ENCODE data around the gene TUBA1A. TPM values are rescaled to one million over a fixed set of nuclear protein-coding genes. Genes with fewer than 3 reads are reported as not detected.

TUBA1A gene
- total RNA-seq, 1 donor from 2014 or later, result 1,742 TPM

GRCh38 chr12:49154221-49154620 lies 34.7 kb downstream of the TUBA1A start:
- Mint-ChIP-seq H3K9me3 (no peaks in the 10 kb centered on the region), H3K27ac (ENCODE audit: unreplicated experiment) (no peak overlapping the region), H3K4me1 (no peaks in the 10 kb centered on the region), H3K27me3 (ENCODE audit: low read depth) (no peaks in the 10 kb centered on the region), H3K36me3 (ENCODE audit: low read depth) (no peaks in the 10 kb centered on the region), H3K4me3 (no peak overlapping the region)
- no peak for DNase-seq (ENCODE audit: low read depth, low spot score)
- TF ChIP-seq, protein P1, sequence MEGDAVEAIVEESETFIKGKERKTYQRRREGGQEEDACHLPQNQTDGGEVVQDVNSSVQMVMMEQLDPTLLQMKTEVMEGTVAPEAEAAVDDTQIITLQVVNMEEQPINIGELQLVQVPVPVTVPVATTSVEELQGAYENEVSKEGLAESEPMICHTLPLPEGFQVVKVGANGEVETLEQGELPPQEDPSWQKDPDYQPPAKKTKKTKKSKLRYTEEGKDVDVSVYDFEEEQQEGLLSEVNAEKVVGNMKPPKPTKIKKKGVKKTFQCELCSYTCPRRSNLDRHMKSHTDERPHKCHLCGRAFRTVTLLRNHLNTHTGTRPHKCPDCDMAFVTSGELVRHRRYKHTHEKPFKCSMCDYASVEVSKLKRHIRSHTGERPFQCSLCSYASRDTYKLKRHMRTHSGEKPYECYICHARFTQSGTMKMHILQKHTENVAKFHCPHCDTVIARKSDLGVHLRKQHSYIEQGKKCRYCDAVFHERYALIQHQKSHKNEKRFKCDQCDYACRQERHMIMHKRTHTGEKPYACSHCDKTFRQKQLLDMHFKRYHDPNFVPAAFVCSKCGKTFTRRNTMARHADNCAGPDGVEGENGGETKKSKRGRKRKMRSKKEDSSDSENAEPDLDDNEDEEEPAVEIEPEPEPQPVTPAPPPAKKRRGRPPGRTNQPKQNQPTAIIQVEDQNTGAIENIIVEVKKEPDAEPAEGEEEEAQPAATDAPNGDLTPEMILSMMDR (conservative IDR thresholded peaks at IDR 0.05), result no peak

GRCh38 chr12:49147384-49147783 lies 41.5 kb downstream of the TUBA1A start:
- Mint-ChIP-seq H3K27me3 (ENCODE audit: low read depth) (no peaks in the 10 kb centered on the region), H3K36me3 (ENCODE audit: low read depth) (no peaks in the 10 kb centered on the region), H3K4me1 (no peaks in the 10 kb centered on the region), H3K27ac (ENCODE audit: unreplicated experiment) (no peak overlapping the region), H3K4me3 (no peak overlapping the region), H3K9me3 (no peaks in the 10 kb centered on the region)
- TF ChIP-seq, protein P1 (conservative IDR thresholded peaks at IDR 0.05), result no peak
- DNase-seq (ENCODE audit: low read depth, low spot score), result no peak

DNA sequence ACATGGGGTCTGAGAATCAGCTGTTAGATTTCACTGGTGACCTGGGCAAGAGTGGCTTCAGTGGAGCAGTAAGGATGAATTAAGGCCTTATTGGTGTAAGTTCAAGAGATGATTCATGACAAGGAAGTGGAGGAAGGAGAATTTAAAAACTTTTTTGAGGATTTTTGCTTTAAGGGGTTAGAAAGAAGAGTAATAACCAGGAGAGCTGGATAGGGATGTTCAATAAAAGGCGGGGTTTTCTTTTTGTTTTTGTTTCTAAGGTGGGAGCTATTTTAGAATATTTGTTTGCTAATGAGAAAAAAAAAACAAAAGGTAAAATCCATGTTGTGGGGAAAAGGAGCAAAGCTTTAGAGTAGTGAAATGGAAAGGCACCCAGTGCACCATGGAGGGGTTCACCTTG lies 42.5 kb downstream of the TUBA1A start:
- Mint-ChIP-seq H3K27ac (ENCODE audit: unreplicated experiment) (no peak overlapping the region), H3K27me3 (ENCODE audit: low read depth) (no peaks in the 10 kb centered on the region), H3K9me3 (no peaks in the 10 kb centered on the region), H3K36me3 (ENCODE audit: low read depth) (no peaks in the 10 kb centered on the region), H3K4me3 (no peak overlapping the region), H3K4me1 (no peaks in the 10 kb centered on the region)
- no peak for DNase-seq (ENCODE audit: low read depth, low spot score)
- TF ChIP-seq, protein P1 (conservative IDR thresholded peaks at IDR 0.05), result no peak

DNA sequence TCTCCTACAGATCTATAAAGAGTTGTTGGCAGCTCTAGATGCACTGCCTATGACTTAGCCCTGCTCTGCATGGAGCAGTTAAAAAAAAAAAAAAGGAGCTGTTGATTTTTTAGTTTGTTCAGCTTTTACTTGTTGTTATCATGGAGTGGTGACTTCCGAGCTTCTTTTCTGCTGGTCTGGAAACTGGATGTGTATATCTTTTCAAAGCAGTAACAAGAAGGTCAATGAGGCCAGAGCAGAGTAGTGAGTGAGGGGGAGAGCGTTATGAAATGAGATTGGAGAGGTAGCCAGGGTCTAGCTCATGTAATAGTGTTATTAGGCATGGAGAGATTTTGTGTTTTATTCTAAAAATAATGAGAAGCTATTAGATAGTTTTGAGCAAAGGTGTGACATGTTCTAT lies 44.5 kb downstream of the TUBA1A start:
- H3K27me3 Mint-ChIP-seq (ENCODE audit: low read depth), result no peaks in the 10 kb centered on the region
- no peaks in the 10 kb centered on the region for H3K36me3 Mint-ChIP-seq (ENCODE audit: low read depth)
- H3K9me3 Mint-ChIP-seq, result no peaks in the 10 kb centered on the region
- DNase-seq (ENCODE audit: low read depth, low spot score), result no peak
- no peaks in the 10 kb centered on the region for H3K4me1 Mint-ChIP-seq
- no peak overlapping the region for H3K4me3 Mint-ChIP-seq
- TF ChIP-seq, protein P1 (conservative IDR thresholded peaks at IDR 0.05), result no peak
- no peak overlapping the region for H3K27ac Mint-ChIP-seq (ENCODE audit: unreplicated experiment)

DNA sequence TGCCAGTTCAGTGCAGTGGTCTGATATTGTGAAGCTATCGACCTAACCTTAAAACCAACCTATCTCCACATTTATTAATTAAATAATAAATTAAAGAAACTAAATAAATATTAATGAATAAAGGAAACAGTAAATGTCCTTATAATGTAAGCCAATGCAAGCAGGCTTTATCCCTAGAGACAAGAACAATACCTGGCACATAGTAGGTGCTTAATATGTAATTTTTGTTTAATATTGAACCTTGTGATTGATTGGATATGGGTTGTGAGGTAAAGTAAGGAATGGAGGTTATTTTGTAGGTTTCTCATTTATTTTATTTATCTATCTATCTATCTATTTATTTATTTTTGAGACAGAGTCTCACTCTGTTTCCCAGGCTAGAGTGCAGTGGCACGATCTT lies 49.9 kb downstream of the TUBA1A start:
- Mint-ChIP-seq H3K4me3 (no peak overlapping the region), H3K9me3 (no peaks in the 10 kb centered on the region), H3K27ac (ENCODE audit: unreplicated experiment) (no peak overlapping the region), H3K27me3 (ENCODE audit: low read depth) (no peaks in the 10 kb centered on the region), H3K4me1 (peaks cover 7% of the 10 kb centered on the region), H3K36me3 (ENCODE audit: low read depth) (no peaks in the 10 kb centered on the region)
- TF ChIP-seq, protein P1 (conservative IDR thresholded peaks at IDR 0.05), result no peak
- DNase-seq (ENCODE audit: low read depth, low spot score), result no peak

GRCh38 chr12:49138587-49138986 lies 50.3 kb downstream of the TUBA1A start:
- H3K4me3 Mint-ChIP-seq, result peak overlapping the region; percentile 9

More at GRCh38 chr12:49138587-49138986, 50.3 kb downstream of the TUBA1A start:
- Mint-ChIP-seq H3K9me3 (no peaks in the 10 kb centered on the region), H3K27ac (ENCODE audit: unreplicated experiment) (no peak overlapping the region), H3K27me3 (ENCODE audit: low read depth) (no peaks in the 10 kb centered on the region), H3K36me3 (ENCODE audit: low read depth) (no peaks in the 10 kb centered on the region), H3K4me1 (peaks cover 10% of the 10 kb centered on the region)
- TF ChIP-seq, protein P1 (conservative IDR thresholded peaks at IDR 0.05), result no peak
- DNase-seq (ENCODE audit: low read depth, low spot score), result no peak
